HG02642 (cell line): ENCODE results near the gene BRINP2.
"Not testable (repeated sequence)": the region's sequence is repeated elsewhere in the genome, so short reads cannot be mapped to it uniquely, and the experiment has no call there.

Experiments
- ATAC-seq: cut with Tn5 transposase; IDR thresholded peaks from one replicate; pipeline ENCODE4 v1.9.1; 2021; ENCODE audit warnings: mild to moderate bottlenecking; ENCODE audit not compliant: unreplicated experiment, poor library complexity

Gene BRINP2

DNA sequence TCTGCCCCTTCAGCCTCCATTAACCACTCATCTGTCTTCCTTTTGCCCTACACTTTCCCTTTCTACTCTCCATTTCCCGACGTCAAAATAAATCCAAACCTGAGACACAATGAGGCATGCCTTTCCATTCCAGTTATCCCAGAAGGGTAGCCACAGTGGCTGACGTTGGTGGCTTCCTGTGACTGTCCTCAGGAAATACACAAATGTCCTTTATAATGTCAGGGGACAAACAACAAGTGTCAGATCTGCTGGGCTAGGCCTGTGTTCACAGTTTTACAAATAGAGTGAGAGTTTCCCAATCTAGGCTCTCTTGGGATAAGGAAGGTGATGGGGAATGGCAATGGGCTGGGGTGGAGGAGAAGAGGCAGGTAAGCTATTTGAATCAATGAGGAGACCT lies 135.3 kb downstream of the BRINP2 start:
- ATAC-seq = no peak

DNA sequence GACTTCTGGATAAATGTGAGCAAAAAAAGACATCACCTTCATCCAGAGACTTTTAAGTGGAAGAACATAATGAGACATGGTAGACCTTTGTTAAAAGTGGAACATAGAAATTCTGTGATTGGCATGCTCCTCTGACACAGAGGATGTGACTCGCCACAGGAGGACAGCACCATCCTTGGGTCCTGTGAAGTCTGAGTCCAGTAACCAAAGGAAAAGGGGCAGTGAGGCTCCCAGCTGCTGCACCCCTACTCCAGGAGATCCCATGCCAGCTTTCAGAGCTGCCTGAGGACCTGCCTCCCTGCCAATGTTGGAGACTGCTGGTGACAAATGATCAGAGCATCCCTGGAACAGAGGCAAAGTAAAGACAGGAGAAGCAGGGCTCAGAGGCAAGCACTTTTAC lies 136.2 kb downstream of the BRINP2 start:
- no peak for ATAC-seq

DNA sequence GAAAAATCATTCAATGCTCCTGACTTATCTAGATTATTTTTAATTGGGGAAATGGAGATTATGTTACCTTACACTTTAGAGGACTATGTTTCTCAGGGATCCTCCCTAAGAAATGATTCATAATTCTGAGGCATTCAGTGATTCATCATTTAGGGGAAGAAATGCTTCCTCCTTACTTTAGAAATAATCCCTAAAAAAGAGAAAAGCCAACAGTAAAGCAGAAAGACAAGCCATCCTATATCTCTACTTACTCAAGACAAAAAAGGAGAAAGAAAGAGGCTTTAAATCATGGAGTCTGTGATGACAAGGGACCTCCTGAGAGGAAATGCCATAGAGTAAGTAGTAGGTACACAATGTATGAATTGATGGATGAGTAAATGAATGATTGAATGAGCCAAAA lies 137.0 kb downstream of the BRINP2 start:
- no peak for ATAC-seq

DNA sequence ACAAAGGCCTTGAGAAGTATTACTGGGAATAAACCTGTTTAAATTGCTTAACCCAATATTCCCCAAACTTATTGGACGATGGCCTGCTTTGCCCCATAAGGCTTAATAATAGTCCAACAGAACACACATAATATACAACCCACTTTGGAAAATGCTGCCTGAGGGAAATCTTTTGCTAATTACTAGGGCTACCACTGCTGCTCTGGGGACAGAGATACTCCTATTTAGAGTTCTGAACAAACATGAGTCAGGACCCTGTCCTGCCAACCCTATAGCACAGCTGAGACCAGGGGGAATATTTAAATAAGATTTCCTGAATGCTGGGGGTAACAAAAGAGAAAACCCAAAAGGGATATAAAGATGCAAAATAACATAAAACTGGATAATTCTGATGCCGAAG lies 139.1 kb downstream of the BRINP2 start:
- no peak for ATAC-seq

DNA sequence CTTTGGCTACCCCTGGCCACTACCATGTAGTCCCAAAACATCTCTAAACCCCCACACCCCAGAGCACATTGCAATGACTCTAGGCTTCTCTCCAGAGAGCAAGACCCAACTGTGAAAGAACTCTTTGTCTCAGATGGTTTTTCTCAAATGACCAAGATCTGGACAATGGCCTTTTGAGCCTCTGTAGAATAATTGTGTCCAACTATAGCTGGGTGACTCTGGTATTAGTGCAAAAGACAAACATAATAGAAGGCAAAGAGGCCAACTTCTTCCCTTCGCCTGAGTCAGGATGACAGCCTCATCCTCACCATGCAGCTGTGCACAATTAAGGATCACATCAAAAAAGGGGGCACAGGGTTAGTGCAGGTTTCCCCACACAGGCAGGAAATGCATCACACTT lies 139.6 kb downstream of the BRINP2 start:
- ATAC-seq = no peak

DNA sequence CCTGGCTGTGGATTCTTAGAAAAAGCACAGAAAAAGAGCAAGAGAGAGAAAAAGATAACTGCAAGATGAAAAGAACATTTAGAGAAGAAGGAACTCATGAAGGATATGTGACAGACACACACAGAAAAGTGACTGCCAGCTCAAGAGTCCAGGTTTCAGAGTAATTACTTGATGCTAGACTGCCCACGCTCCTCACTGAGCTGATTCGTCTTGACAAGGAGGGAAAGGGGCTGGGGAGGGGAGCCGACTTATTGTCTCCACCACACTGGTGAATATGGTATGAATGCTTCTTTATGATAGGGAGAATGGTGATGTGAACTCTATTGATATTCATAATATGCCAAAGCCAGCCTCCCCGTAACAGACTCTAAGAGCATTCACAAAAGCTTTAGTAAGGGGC lies 140.4 kb downstream of the BRINP2 start:
- no peak for ATAC-seq

DNA sequence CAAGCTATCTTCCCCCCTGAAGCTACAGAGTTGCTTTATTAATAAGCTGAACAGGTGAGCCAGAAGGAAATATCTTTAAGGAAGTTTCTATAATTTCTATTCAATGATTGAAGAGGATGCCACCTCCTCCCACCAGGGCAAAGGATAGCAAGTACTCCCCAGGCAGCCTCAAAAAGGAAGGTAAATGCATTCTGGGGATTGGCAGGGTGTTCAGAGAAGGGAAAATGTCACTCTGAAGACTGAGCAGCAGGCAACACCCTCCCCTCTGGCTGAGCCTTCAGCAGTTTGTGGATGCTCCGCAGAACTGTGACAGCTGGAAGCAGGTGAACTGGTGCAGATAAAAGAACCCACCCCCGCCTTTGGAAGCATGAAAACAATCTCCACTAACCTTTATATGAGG lies 140.8 kb downstream of the BRINP2 start:
- no peak for ATAC-seq

DNA sequence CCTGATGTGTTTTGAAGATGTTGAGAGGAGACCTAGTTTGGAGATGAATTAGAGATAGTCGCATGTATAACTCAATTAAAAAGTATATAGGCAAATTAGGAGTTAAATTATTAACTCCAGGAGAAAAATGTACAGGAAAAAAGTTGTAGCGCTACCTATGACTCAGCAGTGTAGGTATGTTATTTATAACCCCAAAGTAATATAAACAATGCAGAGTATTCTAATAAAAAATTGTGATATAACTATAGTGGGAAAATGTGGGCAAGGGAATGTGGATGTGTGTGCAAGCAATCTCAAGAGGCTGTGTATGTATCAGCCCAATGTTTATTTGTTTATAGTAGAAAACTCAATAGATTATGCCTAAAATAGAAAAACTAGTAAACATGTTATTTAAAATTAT lies 144.5 kb downstream of the BRINP2 start:
- ATAC-seq = no peak

GRCh38 chr1:177315761-177316160 lies 145.0 kb downstream of the BRINP2 start:
- ATAC-seq = no peak

- ATAC-seq = not testable (repeated sequence)
These were observed 150.7 kb downstream of the BRINP2 start for GRCh38 chr1:177321434-177321833.

DNA sequence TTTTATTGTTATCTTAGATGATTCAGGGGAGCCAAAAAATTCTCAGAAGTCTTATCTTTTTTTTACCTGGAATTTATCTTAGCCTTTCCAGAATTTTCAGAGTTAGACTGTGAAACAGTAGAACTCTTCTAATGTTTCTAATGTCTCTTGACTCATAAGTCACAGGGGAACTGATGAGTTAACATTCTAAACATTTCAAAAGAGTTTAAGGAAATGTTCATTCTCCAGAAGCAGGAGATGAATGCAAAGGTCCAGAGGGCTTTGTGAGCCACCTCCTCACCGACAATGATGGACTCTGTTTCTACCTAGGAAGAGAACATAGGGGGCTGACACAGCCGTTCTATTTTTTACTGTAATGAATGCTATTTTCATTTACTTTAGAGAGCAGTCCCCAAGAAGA lies 157.5 kb downstream of the BRINP2 start:
- no peak for ATAC-seq

- ATAC-seq = no peak
These were observed 159.1 kb downstream of the BRINP2 start for GRCh38 chr1:177329871-177330270.
